ENCODE results near the gene TEP1. TPM values are rescaled to one million over a fixed set of nuclear protein-coding genes. Genes with fewer than 3 reads are reported as not detected.

TEP1 gene
- total and polyA plus RNA-seq, 2 of the 8 experiments (the other 6 are each of a cell fraction or from before 2014, with no cell fraction given), result 6.9 to 10.7 TPM

GRCh38 chr14:20400589-20400964 lies 12.7 kb downstream of the TEP1 start:
- no peaks in the 10 kb centered on the region for H3K9me3 ChIP-seq (ENCODE audit: insufficient read depth in 2 of 2, low read depth in 1 of 2, low read length in 1 of 2)
- H3K4me3 ChIP-seq (ENCODE audit: extremely low read depth in 1 of 4, insufficient read depth in 2 of 4, low read depth in 3 of 4, low read length in 4 of 4), result no peak overlapping the region
- no peaks in the 10 kb centered on the region for H3K79me2 ChIP-seq (ENCODE audit: control insufficient read depth in 1 of 2, insufficient read depth in 2 of 2, low read length in 2 of 2)
- no peak overlapping the region for H2BK120ac ChIP-seq (replicated peaks; ENCODE audit: low read depth, low read length)
- CTCF ChIA-PET (ENCODE audit: partially characterized antibody), result interaction anchor here (1.3 to 2.3 kb wide), 3 partner anchors 13 to 206 kb away, joined by 3 to 5 read pairs (median 4); no protein-coding TSS in a partner anchor
- DNase-seq (ENCODE audit: low read depth in 1 of 2, low spot score in 2 of 2) (no peak), FAIRE-seq (no peak)
- H3K18ac ChIP-seq (ENCODE audit: extremely low read depth, low read length), result no peak overlapping the region
- H3K79me1 ChIP-seq (ENCODE audit: low read depth, low read length), result no peaks in the 10 kb centered on the region; the same call in 1 of the 2 replicates
- no peak overlapping the region for H2AFZ ChIP-seq (ENCODE audit: low read length)
- no peak overlapping the region for H3K56ac ChIP-seq (replicated peaks; ENCODE audit: insufficient read length, low read depth, low read length)
- no peak overlapping the region for H3K14ac ChIP-seq (ENCODE audit: insufficient read length)
- no peaks in the 10 kb centered on the region for H3K4me1 ChIP-seq (replicated peaks in 1 of 4; ENCODE audit: control insufficient read depth in 3 of 4, insufficient read depth in 4 of 4, low read length in 3 of 4)
- H4K20me1 ChIP-seq (replicated peaks in 1 of 2; ENCODE audit: control insufficient read depth in 1 of 2, insufficient read depth in 2 of 2, low read length in 2 of 2), result no peaks in the 10 kb centered on the region
- H4K5ac ChIP-seq (ENCODE audit: insufficient read length, low read depth, low read length), result no peak overlapping the region
- no peak overlapping the region for H4K8ac ChIP-seq (ENCODE audit: extremely low read depth, insufficient read depth, low read length)
- no peak overlapping the region for H2BK15ac ChIP-seq (ENCODE audit: low read length)
- H3K23ac ChIP-seq (ENCODE audit: insufficient read length), result no peak overlapping the region
- H3K9ac ChIP-seq (replicated peaks in 1 of 4; ENCODE audit: extremely low read depth in 1 of 4, low read depth in 3 of 4, low read length in 3 of 4), result no peak overlapping the region
- H2BK12ac ChIP-seq (ENCODE audit: low read depth, low read length), result no peak overlapping the region
- no peaks in the 10 kb centered on the region for H3K23me2 ChIP-seq (ENCODE audit: low read depth, low read length)
- POLR2A ChIA-PET (ENCODE audit: partially characterized antibody), result interaction anchor here (4.7 kb wide), 1 partner anchor 12 kb away, joined by 16 read pairs; the partner anchor contains the start of gene TEP1
- no peak overlapping the region for H2BK5ac ChIP-seq (ENCODE audit: low read depth, low read length)
- H3K4me2 ChIP-seq (ENCODE audit: insufficient read depth in 1 of 2, low read depth in 2 of 2, low read length in 2 of 2), result no peak overlapping the region
- no peak overlapping the region for H4K91ac ChIP-seq (replicated peaks; ENCODE audit: insufficient read length, low read length)
- no peak overlapping the region for H3K27ac ChIP-seq (ENCODE audit: low read depth, low read length)
- no peaks in the 10 kb centered on the region for H3K27me3 ChIP-seq (replicated peaks in 1 of 4; ENCODE audit: control insufficient read depth in 3 of 4, extremely low read depth in 1 of 4, insufficient read depth in 3 of 4, low read length in 3 of 4)
- 96% methylated on average over 1 of the region's 1 CpG; no CpG with 5 or more reads in 1 of the 2 experiments for WGBS, 2 experiments (ENCODE audit: extremely low coverage in 1 of 2, insufficient coverage in 1 of 2, insufficient read length in 1 of 2, insufficient replicate concordance in 2 of 2, low coverage in 1 of 2, low lambda C conversion rate in 2 of 2, missing lambda C conversion rate in 1 of 2)
- H3K36me3 ChIP-seq (ENCODE audit: control insufficient read depth in 2 of 4, insufficient read depth in 4 of 4, low read length in 3 of 4), result peaks cover 0 to 5% (median 1%) of the 10 kb centered on the region in 4 experiments; a peak in 3 of 8 replicates
- H2BK20ac ChIP-seq (ENCODE audit: low read length), result no peak overlapping the region
- H3K4ac ChIP-seq (replicated peaks; ENCODE audit: insufficient read length, low read depth, low read length), result no peak overlapping the region
- H2AK5ac ChIP-seq (ENCODE audit: low read depth, low read length), result no peak overlapping the region
- TF ChIP-seq TAF1 (IDR thresholded peaks at IDR 0.05; ENCODE audit: low read depth, low read length) (no peak), CBX5 (IDR thresholded peaks at IDR 0.05; ENCODE audit: low read depth, low read length) (no peak), TBP (IDR thresholded peaks at IDR 0.05; ENCODE audit: low read depth, low read length) (no peak), ASH2L (IDR thresholded peaks at IDR 0.05; ENCODE audit: low read length) (no peak)
